Measurements from ENCODE around the gene LRRC27. TPM values are rescaled to one million over a fixed set of nuclear protein-coding genes. Genes with fewer than 3 reads are reported as not detected.
A peak's percentile ranks its signal among the peaks of the same experiment; 100 is the strongest.

The LRRC27 gene
- total RNA-seq, 1 experiment from 2014 or later: 4.1 TPM

- Histone ChIP-seq H3K4me2 (ENCODE audit: low read length) (no peak overlapping the region), H3K9me2 (ENCODE audit: insufficient read depth) (no peaks in the 10 kb centered on the region), H3K79me2 (ENCODE audit: insufficient read depth, low read length) (no peaks in the 10 kb centered on the region), H3K36me3 (ENCODE audit: control insufficient read depth in 1 of 2, insufficient read depth in 2 of 2, low read length in 2 of 2) (no peaks in the 10 kb centered on the region), H3K4me1 (ENCODE audit: control insufficient read depth in 1 of 2, insufficient read depth in 2 of 2, low read length in 2 of 2) (no peaks in the 10 kb centered on the region), H3K27ac (ENCODE audit: low read depth, low read length) (no peak overlapping the region), H2AFZ (ENCODE audit: low read depth, low read length, poor library complexity, severe bottlenecking) (no peak overlapping the region), H3K9ac (ENCODE audit: low read length) (no peak overlapping the region), H3K9me3 (ENCODE audit: control insufficient read depth in 1 of 2, insufficient read depth in 1 of 2, low read depth in 1 of 2, low read length in 2 of 2) (no peaks in the 10 kb centered on the region), H4K20me1 (ENCODE audit: insufficient read depth) (no peaks in the 10 kb centered on the region), H3K4me3 (replicated peaks in 1 of 2; ENCODE audit: low read depth in 1 of 2, low read length in 2 of 2) (no peak overlapping the region), H3K27me3 (ENCODE audit: insufficient read depth, low read length) (no peaks in the 10 kb centered on the region)
- TF ChIP-seq, protein P1, sequence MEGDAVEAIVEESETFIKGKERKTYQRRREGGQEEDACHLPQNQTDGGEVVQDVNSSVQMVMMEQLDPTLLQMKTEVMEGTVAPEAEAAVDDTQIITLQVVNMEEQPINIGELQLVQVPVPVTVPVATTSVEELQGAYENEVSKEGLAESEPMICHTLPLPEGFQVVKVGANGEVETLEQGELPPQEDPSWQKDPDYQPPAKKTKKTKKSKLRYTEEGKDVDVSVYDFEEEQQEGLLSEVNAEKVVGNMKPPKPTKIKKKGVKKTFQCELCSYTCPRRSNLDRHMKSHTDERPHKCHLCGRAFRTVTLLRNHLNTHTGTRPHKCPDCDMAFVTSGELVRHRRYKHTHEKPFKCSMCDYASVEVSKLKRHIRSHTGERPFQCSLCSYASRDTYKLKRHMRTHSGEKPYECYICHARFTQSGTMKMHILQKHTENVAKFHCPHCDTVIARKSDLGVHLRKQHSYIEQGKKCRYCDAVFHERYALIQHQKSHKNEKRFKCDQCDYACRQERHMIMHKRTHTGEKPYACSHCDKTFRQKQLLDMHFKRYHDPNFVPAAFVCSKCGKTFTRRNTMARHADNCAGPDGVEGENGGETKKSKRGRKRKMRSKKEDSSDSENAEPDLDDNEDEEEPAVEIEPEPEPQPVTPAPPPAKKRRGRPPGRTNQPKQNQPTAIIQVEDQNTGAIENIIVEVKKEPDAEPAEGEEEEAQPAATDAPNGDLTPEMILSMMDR (IDR thresholded peaks at IDR 0.05 in 2 of 3, conservative IDR thresholded peaks at IDR 0.05 in 1 of 3; ENCODE audit: borderline replicate concordance in 1 of 3, insufficient read depth in 1 of 3, low read depth in 2 of 3, low read length in 2 of 3): peak; percentile 9 to 77 (median 64); a peak in 4 of 6 replicates
- TF ChIP-seq RAD21 (IDR thresholded peaks at IDR 0.05; ENCODE audit: low read depth): peak; percentile 34; the same call in 1 of the 2 replicates
- TF ChIP-seq, protein P2, sequence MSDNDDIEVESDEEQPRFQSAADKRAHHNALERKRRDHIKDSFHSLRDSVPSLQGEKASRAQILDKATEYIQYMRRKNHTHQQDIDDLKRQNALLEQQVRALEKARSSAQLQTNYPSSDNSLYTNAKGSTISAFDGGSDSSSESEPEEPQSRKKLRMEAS (IDR thresholded peaks at IDR 0.05): no peak
- CTCF ChIA-PET: interaction anchor here (1.3 to 1.5 kb wide), 3 partner anchors 10 to 91 kb away, joined by 3 to 6 read pairs (median 3); no protein-coding TSS in a partner anchor
- ATAC-seq (peak; percentile 99), DNase-seq (ENCODE audit: low read depth, low spot score) (no peak)
- intact Hi-C loops (cut with micrococcal nuclease): no loop called here
- RAD21 ChIA-PET (ENCODE audit: low non-redundant PET in 1 of 2, low total read pairs in 2 of 2, uncharacterized antibody in 2 of 2, unreplicated experiment in 2 of 2): no interaction called here
- POLR2A ChIA-PET: no interaction called here
- BruUV-seq (replicated peaks): no TSS peak
These were observed 28.9 kb downstream of the LRRC27 start for GRCh38 chr10:132360766-132361447.

GRCh38 chr10:132361581-132362101, 29.6 kb downstream of the LRRC27 start:
- Histone ChIP-seq H3K4me3 (replicated peaks in 1 of 2; ENCODE audit: low read depth in 1 of 2, low read length in 2 of 2) (no peak overlapping the region), H3K9me3 (ENCODE audit: control insufficient read depth in 1 of 2, insufficient read depth in 1 of 2, low read depth in 1 of 2, low read length in 2 of 2) (no peaks in the 10 kb centered on the region), H3K9me2 (ENCODE audit: insufficient read depth) (no peaks in the 10 kb centered on the region), H2AFZ (ENCODE audit: low read depth, low read length, poor library complexity, severe bottlenecking) (no peak overlapping the region), H3K27ac (ENCODE audit: low read depth, low read length) (no peak overlapping the region), H3K36me3 (ENCODE audit: control insufficient read depth in 1 of 2, insufficient read depth in 2 of 2, low read length in 2 of 2) (no peaks in the 10 kb centered on the region), H3K9ac (ENCODE audit: low read length) (no peak overlapping the region), H4K20me1 (ENCODE audit: insufficient read depth) (no peaks in the 10 kb centered on the region), H3K4me1 (ENCODE audit: control insufficient read depth in 1 of 2, insufficient read depth in 2 of 2, low read length in 2 of 2) (no peaks in the 10 kb centered on the region), H3K4me2 (ENCODE audit: low read length) (no peak overlapping the region), H3K27me3 (ENCODE audit: insufficient read depth, low read length) (no peaks in the 10 kb centered on the region), H3K79me2 (ENCODE audit: insufficient read depth, low read length) (no peaks in the 10 kb centered on the region)
- DNase-seq (ENCODE audit: low read depth, low spot score): no peak
- intact Hi-C loops (cut with micrococcal nuclease): no loop called here
- no peak for TF ChIP-seq RAD21 (IDR thresholded peaks at IDR 0.05; ENCODE audit: low read depth)
- TF ChIP-seq CBX3 (IDR thresholded peaks at IDR 0.05; ENCODE audit: low read depth): no peak
- TF ChIP-seq JUND (IDR thresholded peaks at IDR 0.05): no peak
- ChIA-PET RAD21 (ENCODE audit: low non-redundant PET in 1 of 2, low total read pairs in 2 of 2, uncharacterized antibody in 2 of 2, unreplicated experiment in 2 of 2) (no interaction called here), CTCF (interaction anchor here (1.3 to 1.5 kb wide), 2 partner anchors 13 to 90 kb away, joined by 3 read pairs; no protein-coding TSS in a partner anchor), POLR2A (no interaction called here)
- ATAC-seq: no peak
- no TSS peak for BruUV-seq (replicated peaks)
